Brain pericyte (primary cell): ENCODE data around the gene ENPP7.

Experiments used
- DNase-seq: peaks from one replicate; pipeline ENCODE4 v3.0.0-alpha.2; 2012; ENCODE audit warnings: low read depth, low spot score

ENPP7 gene

GRCh38 chr17:79732254-79732653 is 1.5 kb downstream of the ENPP7 start:
- no peak for DNase-seq

- DNase-seq = no peak
Measured at GRCh38 chr17:79732804-79733691, 2.3 kb downstream of the ENPP7 start.

- DNase-seq = no peak
Measured at GRCh38 chr17:79733692-79734070, 2.9 kb downstream of the ENPP7 start.

- no peak for DNase-seq
Measured at GRCh38 chr17:79735096-79735495, 4.4 kb downstream of the ENPP7 start.

GRCh38 chr17:79737046-79737921 is 6.5 kb downstream of the ENPP7 start:
- no peak for DNase-seq

- DNase-seq = no peak
Measured at GRCh38 chr17:79737922-79738578, 7.3 kb downstream of the ENPP7 start.

- no peak for DNase-seq
Measured at GRCh38 chr17:79738643-79739042, 7.9 kb downstream of the ENPP7 start.

- no peak for DNase-seq
Measured at GRCh38 chr17:79739148-79740062, 8.7 kb downstream of the ENPP7 start.

GRCh38 chr17:79740413-79740812 is 9.7 kb downstream of the ENPP7 start:
- DNase-seq = no peak

GRCh38 chr17:79741401-79741750 is 10.6 kb downstream of the ENPP7 start:
- DNase-seq = no peak

GRCh38 chr17:79741751-79742588 is 11.2 kb downstream of the ENPP7 start:
- DNase-seq = no peak

- no peak for DNase-seq
Measured at GRCh38 chr17:79742589-79742918, 11.8 kb downstream of the ENPP7 start.

- no peak for DNase-seq
Measured at GRCh38 chr17:79742951-79743476, 12.3 kb downstream of the ENPP7 start.

GRCh38 chr17:79743614-79744013 is 12.9 kb downstream of the ENPP7 start:
- DNase-seq = no peak

GRCh38 chr17:79745641-79746105 is 14.9 kb downstream of the ENPP7 start:
- DNase-seq = no peak

- DNase-seq = no peak
Measured at GRCh38 chr17:79746889-79747507, 16.3 kb downstream of the ENPP7 start.

- DNase-seq = no peak
Measured at GRCh38 chr17:79747508-79748294, 17.0 kb downstream of the ENPP7 start.

- no peak for DNase-seq
Measured at GRCh38 chr17:79748295-79749099, 17.8 kb downstream of the ENPP7 start.
